NCI-H1694 (cell line): ENCODE results near the gene ADGRG2.
"Not testable (repeated sequence)": the region's sequence is repeated elsewhere in the genome, so short reads cannot be mapped to it uniquely, and the experiment has no call there.

Experiments
- DNase-seq: peaks from one replicate; lab custom pipeline; 2025; lab: John Stamatoyannopoulos, UW

ADGRG2 gene

GRCh38 chrX:18997916-18998315 is 124.4 kb downstream of the ADGRG2 start:
- DNase-seq, result no peak

GRCh38 chrX:18996536-18996935 is 125.7 kb downstream of the ADGRG2 start:
- DNase-seq, result no peak

- no peak for DNase-seq
Measured at GRCh38 chrX:18995221-18995620, 127.0 kb downstream of the ADGRG2 start.

GRCh38 chrX:18994713-18995112 is 127.6 kb downstream of the ADGRG2 start:
- DNase-seq, result no peak

- DNase-seq, result no peak
Measured at GRCh38 chrX:18992829-18993228, 129.4 kb downstream of the ADGRG2 start.

GRCh38 chrX:18985186-18985435 is 137.2 kb downstream of the ADGRG2 start:
- no peak for DNase-seq

GRCh38 chrX:18984381-18985185 is 137.7 kb downstream of the ADGRG2 start:
- peak; percentile 25 for DNase-seq

- DNase-seq, result no peak
Measured at GRCh38 chrX:18983666-18984380, 138.4 kb downstream of the ADGRG2 start, which contains the start of gene PHKA2. TSS of gene PHKA2 (minus strand) at chrX:18984114. CDS start at chrX:18983932, 182 bp downstream.

- no peak for DNase-seq
Measured at GRCh38 chrX:18981124-18981807, 141.0 kb downstream of the ADGRG2 start.

- not testable (repeated sequence) for DNase-seq
Measured at GRCh38 chrX:18980262-18980661, 142.0 kb downstream of the ADGRG2 start.

GRCh38 chrX:18974993-18975392 is 147.3 kb downstream of the ADGRG2 start:
- DNase-seq, result no peak

GRCh38 chrX:18973527-18974192 is 148.6 kb downstream of the ADGRG2 start:
- no peak for DNase-seq

- no peak for DNase-seq
Measured at GRCh38 chrX:18971506-18971905, 150.8 kb downstream of the ADGRG2 start.

- no peak for DNase-seq
Measured at GRCh38 chrX:18970465-18970864, 151.8 kb downstream of the ADGRG2 start.

GRCh38 chrX:18966624-18967023 is 155.6 kb downstream of the ADGRG2 start:
- no peak for DNase-seq

GRCh38 chrX:18964901-18965300 is 157.4 kb downstream of the ADGRG2 start:
- DNase-seq, result no peak

- DNase-seq, result no peak
Measured at GRCh38 chrX:18964026-18964425, 158.2 kb downstream of the ADGRG2 start.

- DNase-seq, result no peak
Measured at GRCh38 chrX:18962329-18962728, 159.9 kb downstream of the ADGRG2 start.

- DNase-seq, result no peak
Measured at GRCh38 chrX:18961686-18962085, 160.6 kb downstream of the ADGRG2 start.

- DNase-seq, result no peak
Measured at GRCh38 chrX:18956303-18957032, 165.8 kb downstream of the ADGRG2 start.

- DNase-seq, result no peak
Measured at GRCh38 chrX:18955676-18956075, 166.6 kb downstream of the ADGRG2 start.

GRCh38 chrX:18951032-18951431 is 171.2 kb downstream of the ADGRG2 start:
- DNase-seq, result no peak
